Omental fat pad (tissue), 4 donors: ENCODE measurements around the gene QPRT. TPM values are rescaled to one million over a fixed set of nuclear protein-coding genes. Genes with fewer than 3 reads are reported as not detected.
"Not testable (repeated sequence)": the region's sequence is repeated elsewhere in the genome, so short reads cannot be mapped to it uniquely, and the experiment has no call there.

Experiments
- ATAC-seq: fragments of 150-250 bp; one replicate; pipeline ENCODE4 v1.9.1; 2016; ENCODE audit warnings: mild to moderate bottlenecking, moderate library complexity; ENCODE audit not compliant: low FRiP score
- DNase-seq: peaks from one replicate; pipeline ENCODE4 v3.0.0-alpha.2; 2019; ENCODE audit warnings: low spot score
- total RNA-seq, 4 donors: library from RNA; depleted of rRNA; stranded (reverse); fragments of >200 nt; gene quantifications; one replicate each; pipeline ENCODE4 v1.1.0, GENCODE V29; 2016
- TF ChIP-seq, protein P1 (sequence below), 3 donors: fragments of 450-650 bp; IDR thresholded peaks; one replicate each; pipeline ENCODE4 v1.5.1; 2016 to 2017; ENCODE audit warnings: antibody characterized with exemption in 3 of 3, mild to moderate bottlenecking in 3 of 3, moderate library complexity in 2 of 3

The QPRT gene
- total RNA-seq, 4 donors from 2014 or later = 6.1 to 27.1 (median 8.5) TPM

DNA sequence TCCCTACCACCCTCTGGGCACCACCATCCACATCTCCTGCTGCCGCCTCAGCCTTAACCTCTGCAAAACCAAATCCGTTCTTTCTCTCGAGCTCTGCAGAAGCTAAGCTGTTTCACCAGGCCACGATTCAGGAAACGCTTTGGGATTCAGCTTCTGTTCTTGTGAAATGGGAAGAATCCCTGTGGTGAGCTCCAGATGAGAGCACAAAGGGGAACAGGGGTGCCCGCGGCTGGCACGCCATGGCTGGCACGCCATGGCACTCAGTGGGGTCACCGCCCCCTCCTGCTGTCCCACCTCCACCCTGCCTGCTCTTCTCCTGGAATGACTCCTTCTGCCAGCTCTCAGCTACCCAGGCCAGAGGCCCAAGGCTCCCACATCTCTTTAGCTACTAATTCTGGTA is 5.7 kb downstream of the QPRT start:
- TF ChIP-seq, protein P1, sequence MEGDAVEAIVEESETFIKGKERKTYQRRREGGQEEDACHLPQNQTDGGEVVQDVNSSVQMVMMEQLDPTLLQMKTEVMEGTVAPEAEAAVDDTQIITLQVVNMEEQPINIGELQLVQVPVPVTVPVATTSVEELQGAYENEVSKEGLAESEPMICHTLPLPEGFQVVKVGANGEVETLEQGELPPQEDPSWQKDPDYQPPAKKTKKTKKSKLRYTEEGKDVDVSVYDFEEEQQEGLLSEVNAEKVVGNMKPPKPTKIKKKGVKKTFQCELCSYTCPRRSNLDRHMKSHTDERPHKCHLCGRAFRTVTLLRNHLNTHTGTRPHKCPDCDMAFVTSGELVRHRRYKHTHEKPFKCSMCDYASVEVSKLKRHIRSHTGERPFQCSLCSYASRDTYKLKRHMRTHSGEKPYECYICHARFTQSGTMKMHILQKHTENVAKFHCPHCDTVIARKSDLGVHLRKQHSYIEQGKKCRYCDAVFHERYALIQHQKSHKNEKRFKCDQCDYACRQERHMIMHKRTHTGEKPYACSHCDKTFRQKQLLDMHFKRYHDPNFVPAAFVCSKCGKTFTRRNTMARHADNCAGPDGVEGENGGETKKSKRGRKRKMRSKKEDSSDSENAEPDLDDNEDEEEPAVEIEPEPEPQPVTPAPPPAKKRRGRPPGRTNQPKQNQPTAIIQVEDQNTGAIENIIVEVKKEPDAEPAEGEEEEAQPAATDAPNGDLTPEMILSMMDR (IDR thresholded peaks at IDR 0.05) = no peak

DNA sequence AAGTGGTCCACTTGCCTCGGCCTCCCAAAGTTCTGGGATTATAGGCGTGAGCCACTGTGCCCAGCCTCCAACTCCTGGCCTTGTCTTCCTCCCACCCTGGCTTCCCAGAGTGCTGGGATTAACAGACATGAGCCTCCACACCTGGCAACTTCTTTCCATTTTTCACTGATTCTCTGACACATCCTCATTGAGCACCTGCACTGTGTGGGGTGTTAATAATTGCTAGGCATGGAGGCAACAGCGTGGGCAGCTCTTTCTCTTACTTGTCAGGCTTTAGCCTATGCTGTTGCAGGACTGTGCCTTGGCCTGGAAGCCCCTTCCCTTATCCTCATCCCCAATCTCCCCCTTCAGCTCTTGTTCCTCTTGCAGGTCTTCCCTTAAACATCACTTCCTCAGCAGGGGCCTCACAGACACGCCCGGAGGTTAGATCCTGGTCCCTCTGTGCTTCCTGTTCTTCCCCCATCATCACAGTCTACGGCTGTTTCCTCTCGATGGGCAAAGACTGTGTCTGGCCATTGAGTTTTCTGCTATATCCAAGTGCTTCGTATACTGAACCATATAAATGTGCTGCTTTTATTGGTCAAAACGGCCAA is 7.9 kb downstream of the QPRT start:
- DNase-seq (no peak), ATAC-seq (no peak)
- TF ChIP-seq, protein P1 (IDR thresholded peaks at IDR 0.05) = no peak

More for the DNA sequence above, 5.7 kb downstream of the QPRT start:
- DNase-seq (no peak), ATAC-seq (no peak)

- DNase-seq = no peak
- TF ChIP-seq, protein P1 (IDR thresholded peaks at IDR 0.05) = no peak
- ATAC-seq = no peak
Observed at GRCh38 chr16:29687755-29688154, 8.8 kb downstream of the QPRT start.

DNA sequence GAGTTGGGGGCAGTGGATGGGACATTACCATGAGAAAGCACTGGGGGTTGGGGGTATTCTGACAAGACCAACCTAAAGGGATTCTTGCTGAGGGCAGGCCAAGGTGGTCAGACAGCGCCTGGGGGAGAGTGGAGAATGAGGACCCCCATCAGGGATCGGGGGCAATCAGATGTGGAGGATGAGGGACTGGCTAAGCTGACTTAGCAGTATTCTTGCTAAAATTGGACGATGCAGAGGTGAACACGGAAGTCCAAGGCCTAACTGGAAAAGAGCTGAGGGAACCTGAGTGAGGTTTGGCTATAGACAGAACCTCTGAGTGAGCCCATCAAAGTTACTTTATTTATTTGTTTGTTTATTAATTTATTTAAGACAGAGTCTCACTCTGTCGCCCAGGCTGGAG is 9.2 kb downstream of the QPRT start:
- DNase-seq (no peak), ATAC-seq (no peak)
- TF ChIP-seq, protein P1 (IDR thresholded peaks at IDR 0.05) = no peak

DNA sequence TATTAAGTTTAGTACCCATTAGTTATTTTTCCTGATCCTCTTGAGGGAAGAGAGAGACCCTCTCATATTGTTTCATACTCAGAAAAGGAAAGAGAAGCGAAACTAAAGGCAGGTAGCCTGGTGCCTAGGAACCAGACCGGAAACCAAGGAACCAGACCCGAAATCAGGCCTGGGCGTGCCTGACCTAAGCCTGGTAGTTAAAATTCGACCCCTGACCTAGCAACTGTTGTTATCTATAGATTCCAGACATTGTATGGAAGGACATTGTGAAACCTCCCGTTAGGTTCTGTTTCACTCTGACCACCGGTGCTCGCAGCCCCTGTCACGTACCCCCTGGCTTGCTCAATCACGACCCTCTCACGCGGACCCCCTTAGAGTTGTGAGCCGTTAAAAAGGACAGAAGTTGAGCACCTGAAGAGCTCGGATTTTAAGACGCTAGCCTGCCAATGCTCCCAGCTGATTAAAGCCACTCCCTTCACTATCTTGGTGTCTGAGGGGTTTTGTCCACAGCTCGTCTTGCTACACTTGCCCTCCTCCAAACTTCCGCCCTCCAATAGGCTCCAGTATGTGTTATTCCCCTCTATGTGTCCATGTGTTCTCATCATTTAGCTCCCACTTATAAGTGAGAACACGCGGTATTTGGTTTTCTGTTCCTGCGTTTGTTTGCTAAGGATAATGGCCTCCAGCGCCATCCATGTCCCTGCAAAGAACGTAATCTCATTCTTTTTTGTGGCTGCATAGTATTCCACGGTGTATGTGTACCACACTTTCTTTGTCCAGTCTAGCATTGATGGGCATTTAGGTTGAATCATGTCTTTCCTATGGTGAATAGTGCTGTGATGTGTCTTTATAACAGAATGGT is 10.7 kb downstream of the QPRT start:
- DNase-seq, ATAC-seq: not testable (repeated sequence)

DNA sequence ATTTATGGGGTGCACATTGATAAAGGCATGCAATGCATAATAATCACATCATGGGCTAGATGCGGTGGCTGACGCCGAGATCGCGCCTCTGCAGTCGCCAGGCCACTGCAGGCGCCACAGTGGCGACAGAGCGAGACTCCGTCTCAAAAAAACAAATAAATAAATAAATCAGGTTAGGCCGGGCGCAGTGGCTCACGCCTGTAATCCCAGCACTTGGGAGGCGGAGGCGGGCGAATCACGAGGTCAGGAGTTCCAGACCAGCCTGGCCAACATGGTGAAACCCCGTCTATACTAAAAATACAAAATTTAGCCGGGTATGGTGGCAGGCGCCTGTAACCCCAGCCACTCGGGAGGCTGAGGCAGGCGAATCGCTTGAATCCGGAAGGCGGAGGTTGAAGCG is 13.6 kb downstream of the QPRT start:
- DNase-seq, ATAC-seq: not testable (repeated sequence)

GRCh38 chr16:29694384-29695195 is 15.6 kb downstream of the QPRT start:
- ATAC-seq = no peak
- DNase-seq = no peak
- TF ChIP-seq, protein P1 (IDR thresholded peaks at IDR 0.05) = no peak

DNA sequence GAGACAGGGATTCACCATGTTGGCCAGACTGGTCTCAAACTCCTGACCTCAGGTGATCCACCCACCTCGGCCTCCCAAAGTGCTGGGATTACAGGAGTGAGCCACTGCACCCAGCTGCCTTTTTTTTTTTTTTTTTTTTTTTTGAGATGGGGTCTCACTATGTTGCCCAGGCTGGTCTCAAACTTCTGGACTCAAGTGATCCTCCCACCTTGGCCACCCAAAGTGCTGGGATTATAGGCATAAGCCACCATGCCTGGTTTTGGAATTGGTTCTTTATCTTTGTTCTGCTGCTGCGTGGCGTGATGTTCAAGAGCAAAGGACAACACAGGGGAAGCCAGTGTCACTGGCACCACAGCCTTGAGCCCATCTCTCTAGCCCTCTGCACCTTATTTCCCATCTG is 16.7 kb downstream of the QPRT start:
- DNase-seq, ATAC-seq: not testable (repeated sequence)
